SJSA1 (cell line): Measurements from ENCODE around the gene GRIK5. TPM values are rescaled to one million over a fixed set of nuclear protein-coding genes. Genes with fewer than 3 reads are reported as not detected.
A peak's percentile ranks its signal among the peaks of the same experiment; 100 is the strongest.
"Not testable (repeated sequence)": the region's sequence is repeated elsewhere in the genome, so short reads cannot be mapped to it uniquely, and the experiment has no call there.

Experiments used
- DNase-seq, 2 experiments: peaks; one replicate each; pipeline ENCODE4 v3.0.0-alpha.2; 2015 to 2020; ENCODE audit warnings: low spot score in 2 of 2, low read depth in 1 of 2
- H3K27ac ChIP-seq: fragments of 250-450 bp; sonication (Bioruptor Pico); 2 replicates; pipeline ENCODE4 v1.5.1; 2020; ENCODE audit warnings: mild to moderate bottlenecking, moderate library complexity
- H3K27me3 ChIP-seq: fragments of 250-450 bp; sonication (Bioruptor Pico); replicated peaks from 2 replicates; pipeline ENCODE4 v1.5.1; 2020; ENCODE audit warnings: mild to moderate bottlenecking, moderate library complexity
- H3K36me3 ChIP-seq: fragments of 250-450 bp; sonication (Bioruptor Pico); 2 replicates; pipeline ENCODE4 v1.5.1; 2020; ENCODE audit warnings: mild to moderate bottlenecking
- H3K4me1 ChIP-seq: fragments of 250-450 bp; sonication (Bioruptor Pico); replicated peaks from 2 replicates; pipeline ENCODE4 v1.6.1; 2021; ENCODE audit warnings: mild to moderate bottlenecking
- H3K4me3 ChIP-seq: fragments of 250-450 bp; sonication (Bioruptor Pico); 2 replicates; pipeline ENCODE4 v1.5.1; 2020; ENCODE audit warnings: mild to moderate bottlenecking
- H3K9me3 ChIP-seq: fragments of 250-450 bp; sonication (Bioruptor Pico); replicated peaks from 2 replicates; pipeline ENCODE4 v1.5.1; 2020; ENCODE audit warnings: mild to moderate bottlenecking
- total RNA-seq: library from RNA; depleted of rRNA; stranded (reverse); fragments of >200 nt; shearing (Covaris generic); gene quantifications from 2 replicates; pipeline ENCODE4 v1.2.3, GENCODE V29; 2014

The GRIK5 gene
- total RNA-seq, 1 experiment from 2014 or later: not detected

GRCh38 chr19:42018503-42019193 is 51.4 kb downstream of the GRIK5 start:
- H3K27ac ChIP-seq: no peak overlapping the region
- no peak overlapping the region for H3K4me3 ChIP-seq
- H3K9me3 ChIP-seq: no peaks in the 10 kb centered on the region
- no peaks in the 10 kb centered on the region for H3K36me3 ChIP-seq
- H3K27me3 ChIP-seq: no peaks in the 10 kb centered on the region
- no peak for DNase-seq
- H3K4me1 ChIP-seq: no peaks in the 10 kb centered on the region

DNA sequence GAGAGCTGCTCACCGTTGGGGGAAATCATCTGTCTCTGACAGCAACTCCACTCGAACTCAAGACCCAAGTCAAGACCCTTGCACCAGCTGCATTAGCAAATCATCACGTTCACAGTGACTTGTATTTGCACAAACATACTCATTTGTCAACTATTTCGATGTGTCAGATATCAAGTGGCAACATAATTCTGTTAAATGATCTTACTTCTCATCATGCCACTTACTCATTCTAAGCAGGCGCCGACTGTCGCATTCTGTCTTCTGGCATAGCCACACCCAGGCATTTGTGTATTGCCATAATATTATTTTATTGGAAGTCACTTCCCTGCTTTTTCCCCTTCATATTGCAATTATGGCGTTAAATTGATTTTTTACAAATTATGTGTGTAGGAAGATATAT is 53.0 kb downstream of the GRIK5 start:
- Histone ChIP-seq H3K27me3 (no peaks in the 10 kb centered on the region), H3K9me3 (no peaks in the 10 kb centered on the region), H3K4me1 (no peaks in the 10 kb centered on the region), H3K27ac (no peak overlapping the region), H3K36me3 (no peaks in the 10 kb centered on the region), H3K4me3 (no peak overlapping the region)
- no peak for DNase-seq

DNA sequence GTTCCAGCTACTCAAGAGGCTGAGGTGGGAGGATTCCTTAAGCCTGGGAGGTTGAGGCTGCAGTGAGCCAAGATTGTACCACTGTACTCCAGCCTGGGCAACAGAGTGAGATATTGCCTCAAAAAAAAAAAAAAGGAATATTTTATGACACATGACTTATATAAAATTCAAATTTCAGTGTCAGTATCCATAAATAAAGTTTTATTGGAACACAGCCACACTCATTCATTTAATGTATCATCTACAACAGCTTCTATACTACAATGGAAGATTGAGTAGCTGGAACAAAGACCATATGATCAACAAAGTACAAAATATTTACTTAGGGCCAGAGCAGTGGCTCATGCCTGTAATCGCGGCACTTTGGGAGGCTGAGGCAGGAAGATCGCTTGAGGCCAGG is 57.3 kb downstream of the GRIK5 start:
- H3K4me1 ChIP-seq, H3K4me3 ChIP-seq: not testable (repeated sequence)

DNA sequence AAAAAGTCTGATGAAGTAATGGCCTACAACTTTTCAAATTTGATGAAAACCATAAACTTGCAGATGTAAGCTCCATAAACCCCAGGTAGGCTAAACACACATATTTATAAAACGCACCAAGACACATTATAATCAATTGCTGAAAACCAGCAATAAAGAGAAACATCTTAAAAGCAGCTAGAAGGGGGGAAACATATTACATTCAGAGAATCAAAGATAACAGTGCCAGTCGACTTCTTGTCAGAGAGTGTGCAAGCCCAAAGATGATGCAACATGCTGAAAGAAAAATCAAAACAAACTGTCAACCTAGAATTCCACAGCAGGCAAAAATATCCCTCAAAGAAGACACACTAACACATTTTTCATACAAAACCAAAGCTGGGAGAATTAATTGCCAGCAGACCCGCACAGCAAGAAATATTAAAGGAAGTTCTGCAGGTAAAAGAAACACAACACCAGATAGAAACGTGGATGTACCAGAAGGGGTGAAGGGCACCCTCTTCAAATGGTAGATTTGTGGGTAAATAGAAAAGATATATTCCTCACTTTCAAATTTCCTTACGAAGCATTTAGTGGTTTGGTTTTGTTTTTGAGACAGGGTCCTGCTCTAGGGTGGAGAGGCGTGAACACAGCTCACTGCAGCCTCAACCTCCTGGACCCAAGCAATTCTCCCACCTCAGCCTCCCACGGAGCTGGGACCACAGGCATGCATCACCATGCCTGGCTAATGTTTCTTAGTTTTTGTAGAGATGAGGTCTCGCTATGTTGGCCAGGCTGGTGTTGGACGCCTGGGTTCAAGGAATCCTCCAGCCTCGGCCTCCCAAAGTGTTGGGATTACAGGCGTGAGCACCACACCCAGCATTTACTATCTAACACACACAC is 59.5 kb downstream of the GRIK5 start:
- no peak for DNase-seq
- H3K27ac ChIP-seq: no peak overlapping the region
- H3K27me3 ChIP-seq: no peaks in the 10 kb centered on the region
- H3K4me3 ChIP-seq: no peak overlapping the region
- no peaks in the 10 kb centered on the region for H3K9me3 ChIP-seq
- H3K4me1 ChIP-seq: no peaks in the 10 kb centered on the region
- no peaks in the 10 kb centered on the region for H3K36me3 ChIP-seq

More for the DNA sequence above, 57.3 kb downstream of the GRIK5 start:
- not testable (repeated sequence) for H3K27ac ChIP-seq, DNase-seq, H3K27me3 ChIP-seq, H3K36me3 ChIP-seq, H3K9me3 ChIP-seq

DNA sequence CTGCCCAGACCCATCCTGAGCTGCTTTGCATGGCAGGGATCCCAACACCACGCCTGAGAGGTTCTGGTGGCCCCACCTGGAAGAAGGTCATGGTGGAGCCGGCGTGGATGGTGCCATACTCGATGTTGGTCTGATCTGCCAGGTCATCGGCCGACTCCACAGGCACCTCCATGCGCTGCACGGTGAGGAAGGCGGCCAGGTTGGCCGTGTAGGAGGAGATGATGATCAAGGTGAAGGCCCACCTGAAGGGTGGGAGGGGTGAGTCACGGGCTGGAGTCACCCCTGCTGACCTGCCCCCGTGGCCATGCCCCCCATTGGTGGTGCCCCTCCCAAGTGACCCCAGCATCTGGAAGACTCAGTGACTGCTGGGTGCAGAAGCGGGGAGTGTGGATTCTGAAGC is 63.4 kb downstream of the GRIK5 start:
- no peak overlapping the region for H3K4me3 ChIP-seq
- H3K36me3 ChIP-seq: no peaks in the 10 kb centered on the region
- H3K27me3 ChIP-seq: peaks cover 12% of the 10 kb centered on the region
- DNase-seq: no peak
- no peaks in the 10 kb centered on the region for H3K9me3 ChIP-seq
- no peaks in the 10 kb centered on the region for H3K4me1 ChIP-seq
- no peak overlapping the region for H3K27ac ChIP-seq

GRCh38 chr19:42005504-42005903 is 64.5 kb downstream of the GRIK5 start:
- peaks cover 21% of the 10 kb centered on the region for H3K27me3 ChIP-seq
- DNase-seq: no peak
- no peaks in the 10 kb centered on the region for H3K4me1 ChIP-seq

DNA sequence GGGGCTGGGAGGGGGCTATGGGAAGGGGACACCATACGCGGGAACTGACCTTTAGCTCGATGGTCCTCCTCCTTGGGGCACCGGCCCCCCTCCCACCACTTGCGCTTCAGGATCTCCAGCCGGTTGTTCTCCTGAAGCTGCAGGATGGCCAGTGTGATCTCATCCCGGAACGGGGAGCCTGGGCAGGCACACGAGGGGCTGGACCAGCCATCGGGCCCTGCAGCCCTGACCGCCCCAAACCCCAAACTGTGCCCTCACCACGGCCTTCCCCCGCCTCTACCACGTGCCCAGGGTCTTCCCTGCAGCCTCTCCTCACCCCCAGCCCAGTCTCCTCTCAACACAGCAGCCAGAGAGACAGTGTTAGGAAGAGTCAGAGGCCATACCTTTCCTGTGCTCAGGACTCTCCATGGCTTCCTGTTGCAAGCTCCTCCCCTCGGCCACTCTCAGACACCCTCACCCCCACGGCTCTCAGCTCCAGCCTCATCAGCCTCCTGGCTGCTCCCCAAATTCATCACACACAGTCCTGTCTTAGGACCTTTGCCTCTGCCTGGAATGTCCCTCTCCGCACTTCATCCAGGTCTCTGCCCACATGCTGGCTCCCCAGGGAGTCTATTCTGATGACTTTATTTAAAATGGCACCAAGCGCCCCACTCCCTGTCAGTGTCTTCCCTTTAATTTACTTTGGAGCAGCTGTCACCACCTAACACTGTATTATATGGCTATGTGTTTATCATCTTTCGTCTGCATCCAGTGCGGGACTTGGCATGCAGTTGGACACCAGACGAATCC is 66.3 kb downstream of the GRIK5 start:
- Histone ChIP-seq H3K9me3 (no peaks in the 10 kb centered on the region), H3K27me3 (peaks cover 36% of the 10 kb centered on the region), H3K36me3 (no peaks in the 10 kb centered on the region), H3K4me1 (0 out of 2 replicates have a peak, but pooled peaks cover under 1% of the 10 kb centered on the region), H3K4me3 (no peak overlapping the region), H3K27ac (no peak overlapping the region)
- no peak for DNase-seq

More at GRCh38 chr19:42005504-42005903, 64.5 kb downstream of the GRIK5 start:
- H3K27ac ChIP-seq: no peak overlapping the region
- H3K36me3 ChIP-seq: no peaks in the 10 kb centered on the region
- no peaks in the 10 kb centered on the region for H3K9me3 ChIP-seq
- no peak overlapping the region for H3K4me3 ChIP-seq

DNA sequence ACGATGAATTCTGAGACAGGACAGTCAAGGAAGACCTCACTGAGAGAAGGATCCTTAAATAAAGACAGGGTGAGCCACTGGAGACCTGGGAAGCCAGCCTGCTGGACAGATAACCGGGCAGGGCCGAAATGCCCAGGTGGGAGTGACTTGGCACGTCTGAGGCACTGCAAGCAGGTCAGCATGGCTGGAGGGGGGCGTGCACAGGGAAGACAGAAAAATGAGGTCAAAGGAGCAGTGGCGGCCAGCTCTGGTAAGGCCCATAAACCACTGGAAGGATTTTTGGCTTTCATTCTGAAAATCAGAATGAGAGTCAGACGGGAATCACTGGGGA is 70.2 kb downstream of the GRIK5 start:
- Histone ChIP-seq H3K27ac (no peak overlapping the region), H3K36me3 (no peaks in the 10 kb centered on the region), H3K27me3 (peaks cover 66% of the 10 kb centered on the region), H3K9me3 (no peaks in the 10 kb centered on the region; the same call in 1 of the 2 replicates), H3K4me1 (0 out of 2 replicates have a peak, but pooled peaks cover 4% of the 10 kb centered on the region), H3K4me3 (no peak overlapping the region)
- DNase-seq: no peak

GRCh38 chr19:41999071-41999877 is 70.7 kb downstream of the GRIK5 start:
- peaks cover 70% of the 10 kb centered on the region for H3K27me3 ChIP-seq

DNA sequence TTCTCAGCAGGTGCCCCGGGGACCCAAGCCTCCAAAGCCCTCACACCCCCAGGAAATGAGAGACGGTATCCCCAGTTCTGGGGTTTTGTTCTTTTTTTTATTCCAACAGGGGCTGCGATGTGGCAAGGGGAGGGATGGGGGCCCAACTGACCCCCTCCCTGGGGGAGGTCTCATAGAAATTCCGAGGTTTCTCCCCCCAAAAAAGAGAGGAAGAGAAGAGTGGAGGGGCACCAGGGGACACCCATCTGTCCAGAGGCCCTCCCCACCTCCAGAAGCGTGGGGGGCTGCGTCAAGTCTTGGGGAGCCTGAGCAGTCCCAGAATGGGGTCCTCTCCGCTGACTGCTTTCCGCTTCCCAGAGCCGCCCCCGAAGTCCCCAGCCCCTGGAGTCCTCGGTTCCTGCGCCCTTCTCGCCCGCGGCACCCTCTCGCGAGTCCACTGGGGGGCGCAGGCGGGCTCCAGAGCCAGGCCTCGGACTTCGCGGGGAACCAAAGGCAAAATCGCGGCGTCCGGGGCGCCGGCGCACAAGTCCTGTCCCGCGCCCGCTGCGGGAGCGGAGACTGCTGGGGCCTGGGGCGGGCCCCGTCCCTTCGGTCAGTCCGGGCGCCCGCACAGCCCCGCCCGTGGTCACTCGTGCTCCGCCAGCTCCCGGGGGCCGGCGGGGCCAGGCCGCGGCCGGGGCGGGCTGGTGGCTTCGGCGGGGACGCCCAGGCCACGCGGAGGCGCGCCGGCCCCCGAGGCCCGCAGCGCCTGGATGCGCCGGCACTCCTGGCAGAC is 71.6 kb downstream of the GRIK5 start:
- Histone ChIP-seq H3K27ac (no peak overlapping the region), H3K36me3 (no peaks in the 10 kb centered on the region), H3K9me3 (no peaks in the 10 kb centered on the region; the same call in 1 of the 2 replicates), H3K4me1 (peaks cover 12% of the 10 kb centered on the region), H3K27me3 (peaks cover 79% of the 10 kb centered on the region), H3K4me3 (no peak overlapping the region)
- DNase-seq: no peak

More at GRCh38 chr19:41999071-41999877, 70.7 kb downstream of the GRIK5 start:
- no peaks in the 10 kb centered on the region for H3K36me3 ChIP-seq
- 0 out of 2 replicates have a peak, but pooled peaks cover 4% of the 10 kb centered on the region for H3K4me1 ChIP-seq
- H3K4me3 ChIP-seq: no peak overlapping the region
- DNase-seq: no peak
- no peak overlapping the region for H3K27ac ChIP-seq
- no peaks in the 10 kb centered on the region; the same call in 1 of the 2 replicates for H3K9me3 ChIP-seq

GRCh38 chr19:41997851-41998229 is 72.2 kb downstream of the GRIK5 start:
- Histone ChIP-seq H3K27ac (no peak overlapping the region), H3K4me3 (no peak overlapping the region), H3K9me3 (no peaks in the 10 kb centered on the region; the same call in 1 of the 2 replicates), H3K27me3 (peaks cover 82% of the 10 kb centered on the region), H3K36me3 (no peaks in the 10 kb centered on the region), H3K4me1 (peaks cover 13% of the 10 kb centered on the region)
- no peak for DNase-seq

- no peak overlapping the region for H3K4me3 ChIP-seq
- no peak overlapping the region for H3K27ac ChIP-seq
- peaks cover 13% of the 10 kb centered on the region for H3K4me1 ChIP-seq
- peaks cover 77% of the 10 kb centered on the region for H3K27me3 ChIP-seq
- H3K9me3 ChIP-seq: no peaks in the 10 kb centered on the region; the same call in 1 of the 2 replicates
- peak in 1 of 2 experiments; percentile 17 for DNase-seq
- no peaks in the 10 kb centered on the region for H3K36me3 ChIP-seq
Observed at GRCh38 chr19:41997121-41997850, 72.7 kb downstream of the GRIK5 start.
